ENCODE measurements around the gene ANAPC15.
A peak's percentile ranks its signal among the peaks of the same experiment; 100 is the strongest.

Gene ANAPC15

GRCh38 chr11:72084076-72084475, 28.4 kb downstream of the ANAPC15 start:
- TF ChIP-seq EZH2phosphoT487 (IDR thresholded peaks at IDR 0.05; ENCODE audit: borderline replicate concordance, low read length) (no peak), CTCF (IDR thresholded peaks at IDR 0.05; ENCODE audit: low read depth, low read length, poor library complexity, severe bottlenecking) (no peak)
- Histone ChIP-seq H3K4me1 (ENCODE audit: control insufficient read depth, low read length) (peaks cover 22% of the 10 kb centered on the region), H3K4me2 (ENCODE audit: low read length) (no peak overlapping the region), H3K9me3 (ENCODE audit: control insufficient read depth, insufficient read depth, low read length) (no peaks in the 10 kb centered on the region), H4K20me1 (ENCODE audit: control insufficient read depth, insufficient read depth, low read depth, low read length) (0 out of 2 replicates have a peak, but pooled peaks cover under 1% of the 10 kb centered on the region), H3K36me3 (ENCODE audit: control insufficient read depth, low read length) (no peaks in the 10 kb centered on the region; the same call in 1 of the 2 replicates), H3K27ac (ENCODE audit: low read depth, low read length) (no peak overlapping the region), H3K9me2 (replicated peaks; ENCODE audit: control insufficient read depth, low read length) (no peaks in the 10 kb centered on the region), H3F3A (ENCODE audit: control insufficient read depth, insufficient read depth) (peaks cover 6% of the 10 kb centered on the region; the same call in 1 of the 2 replicates), H3K79me2 (ENCODE audit: control insufficient read depth, low read length) (peaks cover 12% of the 10 kb centered on the region), H3K27me3 (ENCODE audit: control insufficient read depth, low read length) (no peaks in the 10 kb centered on the region), H3K4me3 (ENCODE audit: low read length) (no peak overlapping the region)

DNA sequence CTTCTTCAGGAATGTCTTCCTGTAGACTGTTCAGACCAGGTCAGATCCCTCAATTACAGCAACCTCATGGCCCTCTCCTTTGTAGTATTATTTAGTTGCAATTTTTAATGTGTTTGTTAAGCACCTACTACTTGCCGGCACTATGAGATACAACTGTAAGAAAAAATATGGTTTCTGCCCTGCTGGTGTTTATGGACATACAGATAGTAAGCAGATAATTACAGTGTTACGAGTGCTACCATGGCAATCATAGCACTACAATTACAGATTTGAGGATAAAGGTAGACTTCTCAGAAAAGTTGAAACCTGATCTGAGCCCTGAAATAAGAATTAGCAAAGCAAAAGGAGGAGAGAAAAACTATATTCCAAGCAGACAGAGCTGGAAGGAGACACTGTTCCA, 29.1 kb downstream of the ANAPC15 start:
- peaks cover 29% of the 10 kb centered on the region for H3K4me1 ChIP-seq (ENCODE audit: control insufficient read depth, low read length)
- 0 out of 2 replicates have a peak, but pooled peaks cover 5% of the 10 kb centered on the region for H4K20me1 ChIP-seq (ENCODE audit: control insufficient read depth, insufficient read depth, low read depth, low read length)
- TF ChIP-seq CTCF (IDR thresholded peaks at IDR 0.05; ENCODE audit: low read depth, low read length, poor library complexity, severe bottlenecking) (no peak), EZH2phosphoT487 (IDR thresholded peaks at IDR 0.05; ENCODE audit: borderline replicate concordance, low read length) (no peak)
- no peak overlapping the region for H3K4me2 ChIP-seq (ENCODE audit: low read length)
- H3K9me3 ChIP-seq (ENCODE audit: control insufficient read depth, insufficient read depth, low read length) = no peaks in the 10 kb centered on the region
- H3K4me3 ChIP-seq (ENCODE audit: low read length) = no peak overlapping the region
- no peaks in the 10 kb centered on the region for H3K9me2 ChIP-seq (replicated peaks; ENCODE audit: control insufficient read depth, low read length)
- peaks cover 6% of the 10 kb centered on the region; the same call in 1 of the 2 replicates for H3F3A ChIP-seq (ENCODE audit: control insufficient read depth, insufficient read depth)
- no peak overlapping the region for H3K27ac ChIP-seq (ENCODE audit: low read depth, low read length)
- H3K27me3 ChIP-seq (ENCODE audit: control insufficient read depth, low read length) = no peaks in the 10 kb centered on the region
- peaks cover 18% of the 10 kb centered on the region for H3K79me2 ChIP-seq (ENCODE audit: control insufficient read depth, low read length)
- peaks cover 3% of the 10 kb centered on the region for H3K36me3 ChIP-seq (ENCODE audit: control insufficient read depth, low read length)

DNA sequence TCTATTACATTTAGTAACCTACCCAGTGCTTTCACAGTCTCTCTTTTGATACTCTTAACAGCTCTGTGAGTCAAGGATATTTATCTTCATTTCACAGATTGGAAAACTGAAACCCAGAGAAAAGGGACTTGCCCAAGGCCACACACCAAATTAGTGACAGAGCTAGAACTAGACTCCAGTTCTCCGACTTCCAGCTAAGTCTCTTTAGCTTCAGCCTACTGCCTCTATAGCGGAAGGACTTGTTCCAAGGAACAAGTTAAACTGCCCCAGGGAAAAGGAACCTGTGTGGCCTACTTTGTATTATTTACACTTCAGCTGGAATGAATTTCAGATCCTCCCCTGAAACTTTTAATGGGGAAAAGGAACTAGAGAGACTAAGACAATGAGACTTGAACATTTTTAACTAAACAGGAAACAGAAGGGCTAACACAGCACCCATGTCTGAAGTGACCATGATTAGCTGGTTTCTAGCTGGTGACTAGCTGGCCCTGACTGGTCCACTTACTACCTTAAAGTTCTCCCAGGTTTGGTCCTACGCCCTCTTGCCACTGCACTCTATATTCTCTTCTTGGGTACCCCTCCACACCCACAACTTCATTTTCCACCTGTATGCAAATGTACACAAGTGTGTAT, 30.6 kb downstream of the ANAPC15 start:
- H3K27me3 ChIP-seq (ENCODE audit: control insufficient read depth, low read length) = no peaks in the 10 kb centered on the region
- peak overlapping the region; percentile 80; the same call in 1 of the 2 replicates for H3K4me3 ChIP-seq (ENCODE audit: low read length)
- peak overlapping the region; percentile 81; the same call in 1 of the 2 replicates for H3K4me2 ChIP-seq (ENCODE audit: low read length)
- H3K36me3 ChIP-seq (ENCODE audit: control insufficient read depth, low read length) = peaks cover 7% of the 10 kb centered on the region
- peaks cover 6% of the 10 kb centered on the region; the same call in 1 of the 2 replicates for H3F3A ChIP-seq (ENCODE audit: control insufficient read depth, insufficient read depth)
- TF ChIP-seq EZH2phosphoT487 (IDR thresholded peaks at IDR 0.05; ENCODE audit: borderline replicate concordance, low read length) = no peak
- TF ChIP-seq CTCF (IDR thresholded peaks at IDR 0.05; ENCODE audit: low read depth, low read length, poor library complexity, severe bottlenecking) = no peak
- H3K9me2 ChIP-seq (replicated peaks; ENCODE audit: control insufficient read depth, low read length) = no peaks in the 10 kb centered on the region
- 0 out of 2 replicates have a peak, but pooled peaks cover 5% of the 10 kb centered on the region for H4K20me1 ChIP-seq (ENCODE audit: control insufficient read depth, insufficient read depth, low read depth, low read length)
- peaks cover 41% of the 10 kb centered on the region for H3K4me1 ChIP-seq (ENCODE audit: control insufficient read depth, low read length)
- H3K27ac ChIP-seq (ENCODE audit: low read depth, low read length) = peak overlapping the region; percentile 16; the same call in 1 of the 2 replicates
- H3K79me2 ChIP-seq (ENCODE audit: control insufficient read depth, low read length) = peaks cover 33% of the 10 kb centered on the region
- H3K9me3 ChIP-seq (ENCODE audit: control insufficient read depth, insufficient read depth, low read length) = no peaks in the 10 kb centered on the region

All from DOHH2 (cell line).